Type B pancreatic cell (in vitro differentiated cells): ENCODE data around the gene SLC2A4RG. TPM values are rescaled to one million over a fixed set of nuclear protein-coding genes. Genes with fewer than 3 reads are reported as not detected.

ENCODE experiments used
- DNase-seq: peaks from one replicate; pipeline ENCODE4 v3.0.0; 2021; ENCODE audit warnings: mixed read lengths; ENCODE audit not compliant: unreplicated experiment; ENCODE audit errors: extremely low spot score
- H3K27ac Mint-ChIP-seq: 2 replicates; pipeline ENCODE4 v1.8.0; 2021; ENCODE audit warnings: mild to moderate bottlenecking, mixed read lengths
- H3K27me3 Mint-ChIP-seq: 2 replicates; pipeline ENCODE4 v1.8.0; 2021; ENCODE audit warnings: mixed read lengths
- H3K36me3 Mint-ChIP-seq: 2 replicates; pipeline ENCODE4 v1.8.0; 2021; ENCODE audit warnings: mixed read lengths
- H3K4me1 Mint-ChIP-seq: one replicate; pipeline ENCODE4 v1.8.0; 2021; ENCODE audit warnings: mixed read lengths; ENCODE audit not compliant: unreplicated experiment
- H3K4me3 Mint-ChIP-seq: 2 replicates; pipeline ENCODE4 v1.8.0; 2021; ENCODE audit warnings: mild to moderate bottlenecking, mixed read lengths
- H3K9me3 Mint-ChIP-seq: 2 replicates; pipeline ENCODE4 v1.8.0; 2021; ENCODE audit warnings: mixed read lengths
- CTCF ChIP-seq: fragments of 200-600 bp; sonication (generic); conservative IDR thresholded peaks from 2 replicates; pipeline ENCODE4 v1.5.0; 2021; ENCODE audit warnings: antibody characterized with exemption, mild to moderate bottlenecking
- long read RNA-seq: library from polyadenylated mRNA; unstranded; transcript quantifications from one replicate; pipeline ENCODE4 v2.0.0, GENCODE V29; 2020
- total RNA-seq: library from RNA; stranded (reverse); gene quantifications from 2 replicates; pipeline ENCODE4 v1.2.1, GENCODE V29; 2021; ENCODE audit warnings: low replicate concordance

SLC2A4RG gene
- total RNA-seq = 52.6 and 75.6 TPM in 2 replicates
- long read RNA-seq, partial matches to known transcripts = 0 of 1 reads
- long read RNA-seq, other reads (novel, unspliced or antisense) = 1 of 1 reads

- Mint-ChIP-seq H3K27ac (no peak within 1 kb of the TSS), H3K9me3 (no peaks in the 10 kb centered on the region), H3K36me3 (no peaks in the 10 kb centered on the region), H3K4me3 (peak within 1 kb of the TSS; percentile 83), H3K4me1 (no peaks in the 10 kb centered on the region), H3K27me3 (peaks cover 3% of the 10 kb centered on the region)
- peak; percentile 84 for DNase-seq
- no peak for TF ChIP-seq CTCF
These were observed at the start of gene SLC2A4RG for GRCh38 chr20:63739130-63740069. TSS of gene SLC2A4RG (plus strand) at chr20:63739776. CDS start at chr20:63739913, 137 bp downstream.

- H3K4me3 Mint-ChIP-seq = no peak overlapping the region
- no peak for TF ChIP-seq CTCF
- no peaks in the 10 kb centered on the region for H3K4me1 Mint-ChIP-seq
- H3K27ac Mint-ChIP-seq = no peak overlapping the region
- DNase-seq = no peak
- H3K27me3 Mint-ChIP-seq = no peaks in the 10 kb centered on the region
- H3K36me3 Mint-ChIP-seq = no peaks in the 10 kb centered on the region
- no peaks in the 10 kb centered on the region for H3K9me3 Mint-ChIP-seq
These were observed 49.3 kb upstream of the SLC2A4RG start for GRCh38 chr20:63690003-63690897.

GRCh38 chr20:63690898-63691710 is 48.5 kb upstream of the SLC2A4RG start:
- DNase-seq = no peak
- no peak overlapping the region for H3K27ac Mint-ChIP-seq
- H3K36me3 Mint-ChIP-seq = no peaks in the 10 kb centered on the region
- no peaks in the 10 kb centered on the region for H3K4me1 Mint-ChIP-seq
- no peak for TF ChIP-seq CTCF
- H3K9me3 Mint-ChIP-seq = no peaks in the 10 kb centered on the region
- no peak overlapping the region for H3K4me3 Mint-ChIP-seq
- no peaks in the 10 kb centered on the region for H3K27me3 Mint-ChIP-seq

GRCh38 chr20:63691711-63692435 is 47.7 kb upstream of the SLC2A4RG start:
- DNase-seq = no peak
- H3K36me3 Mint-ChIP-seq = no peaks in the 10 kb centered on the region
- no peaks in the 10 kb centered on the region for H3K4me1 Mint-ChIP-seq
- no peak for TF ChIP-seq CTCF
- no peak overlapping the region for H3K27ac Mint-ChIP-seq
- H3K9me3 Mint-ChIP-seq = no peaks in the 10 kb centered on the region
- no peak overlapping the region for H3K4me3 Mint-ChIP-seq
- H3K27me3 Mint-ChIP-seq = no peaks in the 10 kb centered on the region
